HG03442 (cell line): ENCODE data around the gene CNN3.
"Not testable (repeated sequence)": the region's sequence is repeated elsewhere in the genome, so short reads cannot be mapped to it uniquely, and the experiment has no call there.

ENCODE experiments used
- ATAC-seq: cut with Tn5 transposase; IDR thresholded peaks from one replicate; pipeline ENCODE4 v1.9.1; 2021; ENCODE audit warnings: mild to moderate bottlenecking, moderate library complexity; ENCODE audit not compliant: unreplicated experiment

The CNN3 gene

GRCh38 chr1:94951046-94951445 lies 24.1 kb upstream of the CNN3 start:
- no peak for ATAC-seq

GRCh38 chr1:94949681-94950661 lies 23.1 kb upstream of the CNN3 start:
- no peak for ATAC-seq

DNA sequence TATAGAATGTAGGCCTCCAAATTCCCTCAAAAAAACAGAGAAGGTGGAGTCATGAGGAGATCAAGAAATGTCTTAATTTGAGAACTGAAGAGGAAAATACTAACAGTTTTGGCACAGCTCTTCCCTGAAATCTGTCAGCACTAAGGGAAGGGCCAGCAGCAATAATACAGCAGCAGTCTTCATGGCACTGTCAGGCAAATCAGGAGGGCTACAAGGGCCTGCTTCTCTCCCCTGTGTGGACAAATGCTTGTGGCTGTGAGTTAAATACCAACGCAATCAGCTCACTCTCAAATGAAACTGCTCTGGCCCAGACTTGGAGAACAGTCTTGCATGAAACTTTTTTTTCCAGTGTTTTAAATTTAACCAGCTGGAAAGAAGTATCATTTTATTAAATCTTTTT lies 20.5 kb upstream of the CNN3 start:
- no peak for ATAC-seq

DNA sequence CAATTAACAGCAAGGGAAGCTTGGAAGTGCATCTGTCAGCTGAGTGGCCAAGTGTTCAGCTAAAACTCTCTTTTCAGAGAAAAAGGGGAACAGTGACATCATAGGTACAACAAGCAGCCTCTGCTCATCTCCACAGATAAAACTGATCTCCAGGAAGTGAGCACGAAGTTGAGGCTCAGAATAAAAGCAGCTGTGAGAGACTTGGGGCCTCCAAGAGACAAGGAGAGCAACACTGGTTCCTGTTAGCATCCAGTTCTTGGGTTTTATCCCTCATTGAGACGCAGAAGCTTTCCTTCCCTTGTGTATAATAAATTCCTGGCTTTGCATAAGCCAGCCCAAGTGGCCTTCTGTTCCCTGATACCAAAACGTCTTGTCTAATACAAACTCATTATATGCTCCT lies 20.0 kb upstream of the CNN3 start:
- no peak for ATAC-seq

GRCh38 chr1:94942171-94943128 lies 15.5 kb upstream of the CNN3 start:
- no peak for ATAC-seq

- ATAC-seq = not testable (repeated sequence)
Observed at GRCh38 chr1:94941480-94941879, 14.6 kb upstream of the CNN3 start.

DNA sequence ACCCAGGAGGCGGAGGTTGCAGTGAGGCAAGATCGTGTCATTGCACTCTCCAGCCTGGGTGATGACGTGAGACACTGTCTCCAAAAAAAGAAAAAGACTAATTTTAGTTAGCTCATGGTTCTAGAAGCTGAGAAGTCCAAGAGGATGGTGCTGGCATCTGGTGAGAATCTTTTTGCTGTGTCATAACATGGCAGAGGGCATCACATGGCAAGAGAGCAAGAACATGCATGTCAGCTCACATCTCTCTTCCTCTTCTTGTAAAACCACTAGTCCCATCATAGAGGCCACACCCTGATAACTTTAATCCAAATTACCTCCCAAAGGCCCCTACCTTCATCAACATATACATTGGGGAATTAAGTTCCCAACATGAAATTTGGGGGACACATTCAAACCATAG lies 13.8 kb upstream of the CNN3 start:
- ATAC-seq = no peak

DNA sequence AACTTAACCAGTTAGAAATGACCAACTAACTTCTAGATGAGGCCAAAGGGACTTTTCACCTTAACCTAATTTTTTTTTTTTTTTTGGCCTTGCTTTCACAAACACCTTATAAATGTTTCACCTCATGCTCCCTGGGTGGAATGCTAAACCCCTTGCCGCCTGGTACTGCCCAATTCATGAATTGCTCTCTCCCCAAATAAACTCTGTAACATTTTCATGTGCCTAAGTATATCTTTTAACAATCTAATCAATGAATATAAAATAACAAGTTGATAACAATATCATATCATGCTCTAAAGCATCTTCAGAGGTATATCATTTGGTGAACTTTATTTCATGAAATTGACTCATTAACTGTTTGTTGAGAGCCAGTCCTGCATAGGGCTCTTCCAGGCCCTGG lies 10.9 kb upstream of the CNN3 start:
- ATAC-seq = no peak

- no peak for ATAC-seq
Observed at GRCh38 chr1:94936861-94937620, 10.1 kb upstream of the CNN3 start.

DNA sequence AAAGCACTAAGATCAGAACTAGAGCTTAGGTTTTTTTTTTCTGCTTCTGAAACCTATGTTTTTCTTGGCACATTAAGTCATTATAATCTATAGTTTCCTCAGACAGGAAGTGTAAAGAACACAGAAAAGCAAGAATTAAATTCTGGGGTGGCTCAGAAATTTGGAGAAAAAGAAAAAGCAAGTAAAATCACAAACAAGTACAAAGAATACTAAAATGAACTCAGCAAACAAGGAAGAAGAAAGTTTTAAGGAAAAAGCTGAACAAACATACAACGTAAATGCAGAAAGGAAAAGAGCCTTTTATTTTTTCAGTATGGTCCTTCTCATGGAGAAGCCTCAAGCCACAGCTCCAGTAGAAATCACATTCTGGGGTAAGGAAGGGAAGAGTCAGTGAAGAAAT lies 8.6 kb upstream of the CNN3 start:
- no peak for ATAC-seq

- ATAC-seq = no peak
Observed at GRCh38 chr1:94935034-94935433, 8.1 kb upstream of the CNN3 start.

DNA sequence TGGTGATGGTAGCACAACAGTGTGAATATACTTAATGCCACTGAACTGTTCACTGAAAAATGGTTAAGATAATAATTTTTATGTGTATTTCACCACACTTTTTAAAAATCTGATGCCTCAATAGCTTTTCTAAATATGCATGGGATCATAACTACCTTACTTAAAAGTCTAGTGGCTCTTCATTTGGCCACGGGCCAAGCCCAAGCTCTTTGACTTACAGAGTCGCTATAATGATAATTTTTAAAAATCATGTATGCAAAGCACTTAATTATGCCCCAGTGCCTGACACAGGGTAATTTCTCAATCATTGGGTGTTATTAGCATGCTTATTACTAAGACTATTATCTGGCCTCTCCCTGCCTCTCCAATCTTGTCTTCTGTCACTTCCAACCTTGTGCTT lies 7.6 kb upstream of the CNN3 start:
- no peak for ATAC-seq

DNA sequence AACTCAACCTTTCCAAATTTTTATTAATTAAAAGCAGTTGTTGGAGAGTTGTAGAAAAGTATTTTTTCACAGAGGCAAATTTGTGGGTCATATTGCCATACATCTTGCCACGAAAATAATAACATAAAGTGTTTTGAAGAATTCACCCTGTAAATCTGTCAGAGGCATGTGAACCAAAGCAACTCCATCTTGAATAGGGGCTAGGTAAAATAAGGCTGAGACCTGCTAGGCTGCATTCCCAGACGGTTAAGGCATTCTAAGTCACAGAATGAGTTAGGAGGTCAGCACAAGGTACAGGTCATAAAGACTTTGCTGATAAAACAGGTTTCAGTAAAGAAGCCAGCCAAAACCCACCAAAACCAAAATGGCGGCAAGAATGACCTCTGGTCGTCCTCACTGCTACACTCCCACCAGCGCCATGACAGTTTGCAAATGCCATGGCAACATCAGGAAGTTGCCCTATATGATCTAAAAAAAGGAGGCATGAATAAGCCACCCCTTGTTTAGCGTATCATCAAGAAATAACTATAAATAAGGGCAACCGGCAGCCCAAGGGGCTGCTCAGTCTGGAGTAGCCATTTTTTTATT lies 4.4 kb upstream of the CNN3 start:
- no peak for ATAC-seq

- ATAC-seq = no peak
Observed at GRCh38 chr1:94929351-94930217, 2.7 kb upstream of the CNN3 start.

DNA sequence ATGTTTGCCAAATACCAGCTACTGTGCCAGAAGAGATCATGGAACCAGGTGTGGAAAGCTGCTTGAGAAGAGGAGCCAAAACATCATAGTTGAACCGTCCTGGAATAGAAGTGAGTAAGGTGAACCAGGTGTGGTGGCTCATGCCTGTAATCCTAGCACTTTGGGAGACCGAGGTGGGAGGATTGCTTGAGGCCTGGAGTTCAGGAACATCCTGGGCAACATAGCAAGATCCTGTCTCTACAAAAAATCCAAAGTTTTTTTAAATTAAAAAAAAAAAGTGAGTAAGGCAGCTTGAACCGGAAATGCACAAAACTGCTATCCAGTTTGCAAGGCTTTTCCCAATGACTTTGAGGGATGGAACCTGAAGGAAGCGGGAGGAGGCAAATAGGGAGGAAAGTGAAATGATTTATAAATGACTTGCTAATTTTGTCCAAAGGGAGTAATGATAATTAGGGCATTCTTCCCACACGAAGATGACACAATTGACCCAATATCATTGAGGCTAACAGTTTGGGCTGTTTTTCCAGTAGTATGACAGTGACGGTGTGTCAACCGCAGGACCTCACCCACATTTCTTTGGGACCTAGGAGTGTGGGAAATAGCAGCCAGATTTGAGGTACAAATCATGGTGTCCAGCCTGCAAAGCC lies 1.5 kb upstream of the CNN3 start:
- ATAC-seq = no peak

DNA sequence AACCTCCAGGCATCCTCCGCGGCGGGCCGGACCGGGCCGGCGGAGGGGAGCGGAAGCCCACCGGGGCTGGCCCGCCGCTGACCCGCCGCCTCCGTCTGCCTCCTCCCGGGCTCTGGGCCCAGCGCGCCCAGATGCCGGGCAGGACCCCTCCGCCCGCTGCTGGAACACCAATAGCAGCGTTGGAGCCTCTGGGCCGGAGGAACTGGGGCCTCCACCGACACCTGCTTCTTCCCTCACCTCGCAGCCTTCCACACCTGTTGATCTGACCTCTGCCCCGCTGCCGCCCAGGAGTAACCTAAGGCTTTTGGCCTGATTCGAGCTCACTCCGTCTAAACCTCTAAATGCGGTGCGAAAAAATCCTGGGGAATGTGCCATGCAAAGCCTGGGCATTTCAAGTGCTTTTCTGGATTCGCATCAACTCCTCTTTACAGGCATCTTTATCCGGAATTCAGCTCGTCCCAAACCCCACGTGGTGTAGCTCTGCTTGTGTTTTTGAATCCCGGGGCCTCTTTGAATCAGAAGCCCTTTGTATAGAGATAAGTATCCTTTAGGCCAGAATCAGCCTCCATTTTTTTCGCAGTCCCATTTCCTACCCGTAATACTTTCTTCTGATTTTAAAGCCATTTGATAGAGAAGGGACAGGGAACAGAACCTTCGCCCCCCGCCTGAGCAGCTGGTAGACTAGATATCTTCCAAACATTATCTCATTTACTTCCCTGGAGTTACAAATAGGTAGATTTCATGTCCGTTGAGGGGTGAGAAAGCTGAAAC lies 680 bp upstream of the CNN3 start:
- peak; percentile 19 for ATAC-seq

DNA sequence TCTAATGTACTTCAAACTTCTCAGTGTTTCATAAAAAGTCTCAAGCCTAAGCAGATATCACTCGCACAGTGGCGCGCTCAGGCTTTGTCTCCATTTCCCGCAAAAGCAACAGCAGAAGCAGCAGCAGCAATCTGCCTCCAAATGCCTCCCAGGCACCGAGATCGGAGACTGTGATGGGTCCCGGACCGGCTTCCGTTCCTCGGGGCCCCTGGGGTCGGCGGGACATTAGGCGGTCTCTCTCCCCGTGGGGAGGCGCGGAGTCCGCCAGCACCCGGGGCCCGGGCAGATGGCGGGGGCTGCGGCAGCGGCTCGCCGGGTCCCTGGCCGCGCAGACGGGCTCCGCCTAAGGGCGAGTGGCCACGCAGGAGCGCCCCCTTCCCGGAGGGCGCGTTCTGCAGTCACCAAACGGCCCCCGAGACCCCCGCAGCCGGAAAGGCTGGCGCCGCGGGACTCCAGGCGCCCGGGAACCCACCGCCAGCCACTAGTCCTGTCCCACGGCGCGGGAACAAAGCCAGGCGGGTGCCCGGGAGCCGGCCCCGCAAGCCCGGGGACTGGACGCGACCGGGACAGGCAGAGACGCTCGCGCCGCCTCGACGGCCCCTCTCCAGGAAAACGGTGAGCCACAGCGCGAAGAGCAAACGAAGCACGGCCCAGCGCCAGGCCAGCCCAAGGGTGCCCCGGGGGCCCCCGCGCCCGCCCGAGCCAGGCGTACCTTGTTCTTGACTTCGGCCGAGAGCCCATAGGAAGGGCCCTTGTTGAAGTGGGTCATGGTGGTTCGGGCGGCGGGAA lies 590 bp downstream of the CNN3 start:
- peak; percentile 23 for ATAC-seq
